Neural crest cell (in vitro differentiated cells): Measurements from ENCODE around the gene FAM20A. TPM values are rescaled to one million over a fixed set of nuclear protein-coding genes. Genes with fewer than 3 reads are reported as not detected.

Experiments
- DNase-seq: peaks from one replicate; pipeline ENCODE4 v3.0.0; 2021; ENCODE audit warnings: low read depth, mixed read lengths, low spot score
- H3K27ac Mint-ChIP-seq: one replicate; pipeline ENCODE4 v1.8.0; 2021; ENCODE audit warnings: mild to moderate bottlenecking, mixed read lengths; ENCODE audit not compliant: unreplicated experiment
- H3K27me3 Mint-ChIP-seq: 2 replicates; pipeline ENCODE4 v1.8.0; 2021; ENCODE audit warnings: low read depth, mild to moderate bottlenecking, mixed read lengths
- H3K36me3 Mint-ChIP-seq: 2 replicates; pipeline ENCODE4 v1.8.0; 2021; ENCODE audit warnings: low read depth, mild to moderate bottlenecking, mixed read lengths
- H3K4me1 Mint-ChIP-seq: 2 replicates; pipeline ENCODE4 v1.8.0; 2021; ENCODE audit warnings: mixed read lengths
- H3K4me3 Mint-ChIP-seq: one replicate; pipeline ENCODE4 v1.8.0; 2021; ENCODE audit warnings: mild to moderate bottlenecking, mixed read lengths
- H3K9me3 Mint-ChIP-seq: 2 replicates; pipeline ENCODE4 v1.8.0; 2021; ENCODE audit warnings: mixed read lengths
- long read RNA-seq: library from polyadenylated mRNA; unstranded; transcript quantifications from one replicate; pipeline ENCODE4 v2.0.0, GENCODE V29; 2020
- total RNA-seq: library from RNA; stranded (reverse); gene quantifications from 2 replicates; pipeline ENCODE4 v1.2.1, GENCODE V29; 2021
- TF ChIP-seq, protein P1 (sequence below): fragments of 200-600 bp; sonication (generic); conservative IDR thresholded peaks from 2 replicates; pipeline ENCODE4 v1.5.0; 2021; ENCODE audit warnings: antibody characterized with exemption, mild to moderate bottlenecking

The FAM20A gene
- 0.51 and 0.86 TPM in 2 replicates for total RNA-seq
- long read RNA-seq, result 0 reads

DNA sequence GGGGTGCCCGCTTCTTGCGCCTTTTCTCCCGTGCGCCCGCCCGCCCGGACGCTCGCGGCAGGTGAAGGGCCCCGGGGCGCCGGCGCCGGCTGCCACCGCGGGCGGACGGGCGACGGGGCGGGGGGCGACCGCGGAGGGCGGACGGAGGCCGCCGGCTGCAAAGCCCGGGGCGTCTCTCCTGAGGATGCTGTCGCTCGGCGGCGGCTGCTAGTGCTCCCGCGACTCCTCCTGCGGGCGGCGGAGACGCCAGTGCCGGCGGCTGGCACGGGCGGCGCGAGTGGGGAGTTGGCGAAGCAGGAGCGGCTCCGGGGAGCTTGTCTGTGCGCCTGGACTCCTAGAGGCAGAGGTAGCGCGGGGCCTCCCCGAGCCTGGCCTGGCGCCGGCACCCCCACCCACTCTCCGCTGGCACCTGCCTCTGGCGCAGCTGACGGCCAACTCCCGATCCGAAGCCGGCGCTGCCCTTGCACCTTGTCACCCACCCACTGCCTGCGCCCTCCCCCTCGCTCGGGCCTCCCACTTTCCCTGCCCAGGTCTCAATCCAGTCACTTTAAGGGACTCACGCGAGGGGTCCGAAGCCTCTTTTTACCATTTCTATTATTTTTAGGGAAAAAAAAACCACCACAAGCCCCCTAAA is at the start of gene FAM20A:
Gene FAM20A (minus strand): TSS at position 437 of the 634 bp plus-strand sequence. CDS start 701 bp downstream, outside the sequence.
- H3K27me3 Mint-ChIP-seq, result peaks cover 54% of the 10 kb centered on the region
- H3K27ac Mint-ChIP-seq, result no peak within 1 kb of the TSS

DNA sequence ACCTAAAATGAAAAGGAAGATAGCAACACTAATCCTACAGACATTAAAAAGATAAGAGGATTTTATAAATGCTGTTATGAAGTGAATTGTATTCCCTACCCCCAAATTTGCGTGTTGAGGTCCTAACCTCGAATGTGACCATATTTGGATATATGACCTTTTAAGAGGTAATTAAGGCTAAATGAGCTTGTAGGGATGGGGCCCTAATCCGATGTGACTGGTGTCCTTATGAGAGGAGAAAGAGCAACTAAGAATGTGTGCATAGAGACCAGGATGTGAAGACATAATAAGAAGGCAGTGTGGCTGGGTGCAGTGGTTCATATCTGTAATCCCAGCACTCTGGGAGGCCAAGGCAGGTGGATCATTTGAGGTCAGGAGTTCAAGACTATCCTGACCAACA is 48.2 kb upstream of the FAM20A start:
- Mint-ChIP-seq H3K9me3 (peaks cover 6% of the 10 kb centered on the region), H3K4me3 (no peak overlapping the region), H3K4me1 (no peaks in the 10 kb centered on the region), H3K27me3 (peaks cover 2% of the 10 kb centered on the region), H3K36me3 (peaks cover 2% of the 10 kb centered on the region), H3K27ac (no peak overlapping the region)
- DNase-seq, result no peak
- TF ChIP-seq, protein P1, sequence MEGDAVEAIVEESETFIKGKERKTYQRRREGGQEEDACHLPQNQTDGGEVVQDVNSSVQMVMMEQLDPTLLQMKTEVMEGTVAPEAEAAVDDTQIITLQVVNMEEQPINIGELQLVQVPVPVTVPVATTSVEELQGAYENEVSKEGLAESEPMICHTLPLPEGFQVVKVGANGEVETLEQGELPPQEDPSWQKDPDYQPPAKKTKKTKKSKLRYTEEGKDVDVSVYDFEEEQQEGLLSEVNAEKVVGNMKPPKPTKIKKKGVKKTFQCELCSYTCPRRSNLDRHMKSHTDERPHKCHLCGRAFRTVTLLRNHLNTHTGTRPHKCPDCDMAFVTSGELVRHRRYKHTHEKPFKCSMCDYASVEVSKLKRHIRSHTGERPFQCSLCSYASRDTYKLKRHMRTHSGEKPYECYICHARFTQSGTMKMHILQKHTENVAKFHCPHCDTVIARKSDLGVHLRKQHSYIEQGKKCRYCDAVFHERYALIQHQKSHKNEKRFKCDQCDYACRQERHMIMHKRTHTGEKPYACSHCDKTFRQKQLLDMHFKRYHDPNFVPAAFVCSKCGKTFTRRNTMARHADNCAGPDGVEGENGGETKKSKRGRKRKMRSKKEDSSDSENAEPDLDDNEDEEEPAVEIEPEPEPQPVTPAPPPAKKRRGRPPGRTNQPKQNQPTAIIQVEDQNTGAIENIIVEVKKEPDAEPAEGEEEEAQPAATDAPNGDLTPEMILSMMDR, result no peak

More for the DNA sequence above, at the start of gene FAM20A:
- peak; percentile 22 for DNase-seq
- TF ChIP-seq, protein P1, result no peak
- Mint-ChIP-seq H3K4me3 (peak within 1 kb of the TSS; percentile 85), H3K36me3 (no peaks in the 10 kb centered on the region), H3K4me1 (peaks cover 16% of the 10 kb centered on the region), H3K9me3 (no peaks in the 10 kb centered on the region)

DNA sequence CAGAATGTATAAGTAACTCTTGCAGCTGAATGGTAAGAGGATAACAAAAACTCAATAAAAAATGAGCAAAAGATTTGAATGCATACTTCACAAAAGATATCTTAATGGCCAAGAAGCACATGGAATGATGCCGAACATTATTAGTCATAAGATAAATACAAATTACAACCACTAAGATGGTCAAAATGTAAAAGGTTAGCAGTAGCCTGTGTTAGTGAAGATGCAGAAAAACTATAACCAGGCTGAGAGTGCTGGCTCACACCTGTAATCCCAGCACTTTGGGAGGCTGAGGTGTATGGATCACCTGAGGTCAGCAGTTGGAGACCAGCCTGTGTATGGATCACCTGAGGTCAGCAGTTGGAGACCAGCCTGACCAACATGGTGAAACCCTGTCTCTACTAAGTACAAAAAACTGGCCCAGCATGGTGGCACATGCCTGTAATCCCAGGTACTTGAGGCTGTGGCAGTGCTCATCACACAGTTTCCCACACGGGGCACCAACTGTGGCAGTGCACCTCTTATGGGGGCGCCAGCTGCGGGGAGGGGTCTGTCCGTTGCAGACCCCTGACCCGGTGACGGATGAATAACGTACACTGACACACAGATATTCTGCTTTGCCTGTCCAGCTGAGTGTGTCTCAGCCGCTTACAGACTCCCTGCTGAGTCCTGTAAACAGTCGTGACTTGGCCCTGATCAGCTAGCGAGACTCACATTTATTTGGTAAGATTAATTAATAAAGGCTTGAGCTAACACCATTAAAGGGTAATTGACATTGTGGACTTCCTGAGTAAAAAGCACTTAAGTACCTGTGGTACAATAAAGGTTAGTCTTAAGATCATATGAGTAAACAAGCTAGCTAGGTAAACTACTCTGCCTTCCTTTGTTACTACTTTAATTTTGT is 45.7 kb upstream of the FAM20A start:
- Mint-ChIP-seq H3K27me3 (peaks cover 2% of the 10 kb centered on the region), H3K4me1 (peaks cover 6% of the 10 kb centered on the region), H3K36me3 (peaks cover 2% of the 10 kb centered on the region), H3K27ac (no peak overlapping the region), H3K4me3 (no peak overlapping the region), H3K9me3 (peaks cover 6% of the 10 kb centered on the region)
- TF ChIP-seq, protein P1, result no peak
- DNase-seq, result no peak

DNA sequence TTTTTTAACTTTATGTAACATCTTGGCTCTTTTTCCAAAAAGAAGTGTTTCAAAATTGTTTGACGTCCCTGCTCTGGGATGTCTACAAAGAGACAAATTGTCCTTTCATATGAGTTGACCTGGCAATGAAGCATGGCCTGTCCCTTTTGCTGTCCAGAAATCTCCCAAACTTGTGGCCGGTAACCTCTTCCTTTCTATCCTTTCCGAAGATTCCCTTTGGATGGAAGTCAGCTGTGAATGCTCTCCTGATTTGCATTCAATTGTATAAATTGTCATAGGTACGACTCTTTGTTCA is 40.9 kb upstream of the FAM20A start:
- Mint-ChIP-seq H3K27me3 (no peaks in the 10 kb centered on the region), H3K27ac (no peak overlapping the region), H3K9me3 (peaks cover 4% of the 10 kb centered on the region), H3K4me1 (peaks cover 10% of the 10 kb centered on the region), H3K36me3 (no peaks in the 10 kb centered on the region), H3K4me3 (no peak overlapping the region)
- no peak for DNase-seq
- TF ChIP-seq, protein P1, result no peak

DNA sequence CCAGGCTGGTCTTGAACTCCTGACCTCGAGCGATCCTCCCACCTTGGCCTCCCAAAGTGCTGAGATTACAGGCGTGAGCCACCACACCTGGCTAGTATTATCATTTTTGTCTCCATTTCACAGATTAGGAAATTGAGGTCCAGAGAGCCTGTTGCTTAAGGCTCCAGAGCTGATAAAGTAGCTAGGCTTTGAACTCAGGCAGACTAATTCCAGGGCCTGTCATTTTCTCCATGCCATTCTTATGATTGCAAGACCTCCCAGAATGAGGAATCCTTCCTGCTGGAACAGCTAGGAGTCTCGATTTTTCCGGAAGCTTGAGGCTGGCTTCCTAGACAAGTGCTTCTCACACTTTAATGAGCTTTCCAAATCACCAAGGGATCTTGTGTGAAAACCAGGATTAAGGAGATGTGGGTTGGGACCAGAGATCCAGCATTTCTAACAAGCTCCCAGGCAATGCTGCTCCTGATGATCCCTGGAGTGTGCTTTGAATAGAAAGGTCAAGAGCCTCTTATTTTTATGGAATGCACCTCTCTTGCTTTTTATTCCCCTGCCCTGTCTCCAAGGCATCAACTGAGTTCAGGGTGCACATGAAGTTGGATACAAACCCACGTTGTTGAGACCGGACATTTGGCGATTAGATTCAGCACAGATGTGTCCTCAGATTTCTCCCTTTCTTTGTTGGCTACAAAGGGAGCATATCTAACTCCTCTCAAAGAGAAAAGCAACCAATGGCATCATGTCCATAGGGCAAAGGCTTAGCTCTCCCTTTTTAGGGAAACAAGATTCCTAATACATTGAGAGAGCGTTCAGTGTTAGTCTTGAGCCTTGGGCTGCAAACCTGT is 40.3 kb upstream of the FAM20A start:
- Mint-ChIP-seq H3K27ac (no peak overlapping the region), H3K36me3 (no peaks in the 10 kb centered on the region), H3K27me3 (no peaks in the 10 kb centered on the region), H3K4me3 (no peak overlapping the region), H3K9me3 (peaks cover 4% of the 10 kb centered on the region), H3K4me1 (peaks cover 10% of the 10 kb centered on the region)
- no peak for DNase-seq
- TF ChIP-seq, protein P1, result no peak
